HEK293 (cell line): ENCODE data around the gene MCOLN1.
A peak's percentile ranks its signal among the peaks of the same experiment; 100 is the strongest.

Experiments
- KLF16 ChIP-seq: fragments of 450-650 bp; formaldehyde crosslinking; IDR thresholded peaks from 2 replicates; pipeline ENCODE4 v1.5.1; 2017; ENCODE audit warnings: missing biosample characterization, missing genetic modification characterization
- OSR2 ChIP-seq: fragments of 450-650 bp; formaldehyde crosslinking; IDR thresholded peaks from 2 replicates; pipeline ENCODE4 v1.5.1; 2016; ENCODE audit warnings: missing biosample characterization, missing genetic modification characterization
- SCRT1 ChIP-seq: fragments of 450-650 bp; formaldehyde crosslinking; IDR thresholded peaks from 2 replicates; pipeline ENCODE4 v1.5.1; 2016; ENCODE audit warnings: missing biosample characterization, missing genetic modification characterization, borderline replicate concordance
- WT1 ChIP-seq: fragments of 450-650 bp; formaldehyde crosslinking; IDR thresholded peaks from 2 replicates; pipeline ENCODE4 v1.5.1; 2016; ENCODE audit warnings: missing biosample characterization, missing genetic modification characterization
- ZBTB8A ChIP-seq: fragments of 450-650 bp; formaldehyde crosslinking; IDR thresholded peaks from 2 replicates; pipeline ENCODE4 v1.5.1; 2016; ENCODE audit warnings: missing biosample characterization, missing genetic modification characterization
- ZNF121 ChIP-seq: fragments of 450-650 bp; formaldehyde crosslinking; IDR thresholded peaks from 2 replicates; pipeline ENCODE4 v1.5.1; 2016; ENCODE audit warnings: missing biosample characterization, missing genetic modification characterization
- ZNF138 ChIP-seq: fragments of 450-650 bp; formaldehyde crosslinking; IDR thresholded peaks from 2 replicates; pipeline ENCODE4 v1.5.1; 2016; ENCODE audit warnings: missing biosample characterization, missing genetic modification characterization, borderline replicate concordance
- ZNF157 ChIP-seq: fragments of 450-650 bp; formaldehyde crosslinking; IDR thresholded peaks from 2 replicates; pipeline ENCODE4 v1.5.1; 2016; ENCODE audit warnings: missing biosample characterization, missing genetic modification characterization
- ZNF214 ChIP-seq: fragments of 450-650 bp; formaldehyde crosslinking; IDR thresholded peaks from 2 replicates; pipeline ENCODE4 v1.5.1; 2017; ENCODE audit warnings: missing biosample characterization, mild to moderate bottlenecking, missing genetic modification characterization, borderline replicate concordance
- ZNF239 ChIP-seq: fragments of 450-650 bp; formaldehyde crosslinking; IDR thresholded peaks from 2 replicates; pipeline ENCODE4 v1.5.1; 2016; ENCODE audit warnings: missing biosample characterization, missing genetic modification characterization
- ZNF248 ChIP-seq: fragments of 450-650 bp; formaldehyde crosslinking; IDR thresholded peaks from 2 replicates; pipeline ENCODE4 v1.5.1; 2017; ENCODE audit warnings: missing biosample characterization, missing genetic modification characterization
- ZNF274 ChIP-seq, 2 experiments: fragments of 200-500 bp in 1 of 2; fragments of 450-650 bp in 1 of 2; sonication (Bioruptor generic) in 1 of 2; formaldehyde crosslinking in 1 of 2; IDR thresholded peaks; 2 replicates each; pipeline versions ENCODE4 v1.5.1 to v1.6.1; 2014 to 2016; ENCODE audit warnings: borderline replicate concordance in 1 of 2, inconsistent platforms in 1 of 2, low read length in 1 of 2, missing biosample characterization in 1 of 2, missing genetic modification characterization in 1 of 2
- ZNF335 ChIP-seq: fragments of 450-650 bp; formaldehyde crosslinking; conservative IDR thresholded peaks from 2 replicates; pipeline ENCODE4 v1.5.1; 2016; ENCODE audit warnings: missing biosample characterization, missing genetic modification characterization
- ZNF354C ChIP-seq: fragments of 450-650 bp; formaldehyde crosslinking; IDR thresholded peaks from 2 replicates; pipeline ENCODE4 v1.5.1; 2016; ENCODE audit warnings: missing biosample characterization, missing genetic modification characterization, low read depth, borderline replicate concordance
- ZNF529 ChIP-seq: fragments of 450-650 bp; formaldehyde crosslinking; IDR thresholded peaks from 2 replicates; pipeline ENCODE4 v1.5.1; 2017; ENCODE audit warnings: missing genetic modification characterization, missing biosample characterization; ENCODE audit not compliant: insufficient replicate concordance
- ZNF548 ChIP-seq: fragments of 450-650 bp; formaldehyde crosslinking; IDR thresholded peaks from 2 replicates; pipeline ENCODE4 v1.5.1; 2016; ENCODE audit warnings: missing biosample characterization, missing genetic modification characterization
- ZNF549 ChIP-seq: fragments of 450-650 bp; IDR thresholded peaks from 2 replicates; pipeline ENCODE4 v1.5.1; 2018; ENCODE audit warnings: missing biosample characterization, missing genetic modification characterization, mild to moderate bottlenecking, inconsistent platforms, moderate library complexity
- ZNF558 ChIP-seq: fragments of 450-650 bp; formaldehyde crosslinking; IDR thresholded peaks from 2 replicates; pipeline ENCODE4 v1.5.1; 2016; ENCODE audit warnings: missing biosample characterization, missing genetic modification characterization
- ZNF701 ChIP-seq: fragments of 450-650 bp; formaldehyde crosslinking; IDR thresholded peaks from 2 replicates; pipeline ENCODE4 v1.5.1; 2016; ENCODE audit warnings: missing biosample characterization, missing genetic modification characterization
- ZNF747 ChIP-seq: fragments of 450-650 bp; formaldehyde crosslinking; IDR thresholded peaks from 2 replicates; pipeline ENCODE4 v1.5.1; 2016; ENCODE audit warnings: missing biosample characterization, missing genetic modification characterization
- TF ChIP-seq, protein P1 (sequence below): fragments of 450-650 bp; formaldehyde crosslinking; IDR thresholded peaks from 2 replicates; pipeline ENCODE4 v1.5.1; 2016; ENCODE audit warnings: missing biosample characterization, missing genetic modification characterization
- TF ChIP-seq, protein P2 (sequence below): fragments of 450-650 bp; formaldehyde crosslinking; IDR thresholded peaks from 2 replicates; pipeline ENCODE4 v1.5.1; 2016; ENCODE audit warnings: missing biosample characterization, missing genetic modification characterization
- TF ChIP-seq, protein P3 (sequence below): IDR thresholded peaks from 2 replicates; pipeline ENCODE4 v1.6.1; 2011; ENCODE audit warnings: mild to moderate bottlenecking, low read depth, low read length, borderline replicate concordance
- TF ChIP-seq, protein P4 (sequence below): fragments of 450-650 bp; formaldehyde crosslinking; IDR thresholded peaks from 2 replicates; pipeline ENCODE4 v1.5.1; 2016; ENCODE audit warnings: missing biosample characterization, missing genetic modification characterization
- TF ChIP-seq, protein P5 (sequence below): fragments of 450-650 bp; formaldehyde crosslinking; IDR thresholded peaks from 2 replicates; pipeline ENCODE4 v1.5.1; 2016; ENCODE audit warnings: missing biosample characterization, missing genetic modification characterization
- TF ChIP-seq, protein P6 (sequence below): fragments of 450-650 bp; formaldehyde crosslinking; IDR thresholded peaks from 2 replicates; pipeline ENCODE4 v1.5.1; 2016; ENCODE audit warnings: missing biosample characterization, missing genetic modification characterization
- TF ChIP-seq, protein P7 (sequence below): fragments of 450-650 bp; formaldehyde crosslinking; IDR thresholded peaks from 2 replicates; pipeline ENCODE4 v1.5.1; 2017; ENCODE audit warnings: missing biosample characterization, missing genetic modification characterization

MCOLN1 gene

DNA sequence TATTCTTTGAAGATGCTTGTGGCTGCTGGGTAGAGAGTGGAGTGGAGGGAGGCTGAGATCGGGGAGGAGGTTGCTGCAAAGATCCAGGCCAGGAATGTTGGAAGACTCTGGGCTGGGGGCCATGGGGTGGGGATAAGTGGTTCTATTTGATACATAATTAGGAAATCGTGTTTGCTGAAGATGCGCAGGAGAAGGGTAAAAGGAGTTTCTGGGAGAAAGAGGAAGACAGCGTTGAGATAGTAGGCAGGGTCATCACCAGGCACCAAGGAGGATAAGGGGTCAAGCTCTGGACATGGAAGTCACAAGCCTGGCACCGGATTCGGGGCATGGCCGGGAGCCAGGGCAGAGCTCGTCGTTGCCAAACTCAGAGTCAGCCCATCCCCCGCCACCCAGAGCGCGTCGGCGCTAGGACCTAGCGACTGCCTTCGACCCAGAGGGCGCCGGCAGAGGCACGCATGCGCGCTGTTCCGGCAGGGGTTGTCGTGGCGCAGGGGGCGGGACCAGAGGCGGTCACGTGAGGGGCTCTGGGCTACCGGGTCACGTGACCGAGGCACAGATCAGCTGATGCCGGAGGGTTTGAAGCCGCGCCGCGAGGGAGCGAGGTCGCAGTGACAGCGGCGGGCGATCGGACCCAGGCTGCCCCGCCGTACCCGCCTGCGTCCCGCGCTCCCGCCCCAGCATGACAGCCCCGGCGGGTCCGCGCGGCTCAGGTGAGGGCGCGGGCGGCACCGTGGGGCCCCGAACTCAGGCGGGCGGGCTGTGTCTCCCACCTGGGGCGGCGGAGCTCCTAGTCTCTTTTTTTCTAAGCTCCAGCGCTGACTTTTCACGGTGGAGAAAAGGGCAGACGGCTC is at the start of gene MCOLN1 (continued):
- TF ChIP-seq, protein P1, sequence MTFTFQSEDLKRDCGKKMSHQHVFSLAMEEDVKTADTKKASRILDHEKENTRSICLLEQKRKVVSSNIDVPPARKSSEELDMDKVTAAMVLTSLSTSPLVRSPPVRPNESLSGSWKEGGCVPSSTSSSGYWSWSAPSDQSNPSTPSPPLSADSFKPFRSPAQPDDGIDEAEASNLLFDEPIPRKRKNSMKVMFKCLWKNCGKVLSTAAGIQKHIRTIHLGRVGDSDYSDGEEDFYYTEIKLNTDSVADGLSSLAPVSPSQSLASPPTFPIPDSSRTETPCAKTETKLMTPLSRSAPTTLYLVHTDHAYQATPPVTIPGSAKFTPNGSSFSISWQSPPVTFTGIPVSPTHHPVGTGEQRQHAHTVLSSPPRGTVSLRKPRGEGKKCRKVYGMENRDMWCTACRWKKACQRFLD = 0 out of 2 replicates have a peak, but pooled peaks have one; percentile 78
- TF ChIP-seq ZNF121 (tag by site-specific recombination) = no peak
- peak; percentile 52 for TF ChIP-seq ZNF335 (tag by site-specific recombination)
- peak; percentile 73 for TF ChIP-seq ZBTB8A (tag by site-specific recombination)
- TF ChIP-seq, protein P2, sequence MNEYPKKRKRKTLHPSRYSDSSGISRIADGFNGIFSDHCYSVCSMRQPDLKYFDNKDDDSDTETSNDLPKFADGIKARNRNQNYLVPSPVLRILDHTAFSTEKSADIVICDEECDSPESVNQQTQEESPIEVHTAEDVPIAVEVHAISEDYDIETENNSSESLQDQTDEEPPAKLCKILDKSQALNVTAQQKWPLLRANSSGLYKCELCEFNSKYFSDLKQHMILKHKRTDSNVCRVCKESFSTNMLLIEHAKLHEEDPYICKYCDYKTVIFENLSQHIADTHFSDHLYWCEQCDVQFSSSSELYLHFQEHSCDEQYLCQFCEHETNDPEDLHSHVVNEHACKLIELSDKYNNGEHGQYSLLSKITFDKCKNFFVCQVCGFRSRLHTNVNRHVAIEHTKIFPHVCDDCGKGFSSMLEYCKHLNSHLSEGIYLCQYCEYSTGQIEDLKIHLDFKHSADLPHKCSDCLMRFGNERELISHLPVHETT (tag by site-specific recombination) = peak; percentile 88
- TF ChIP-seq ZNF529 = no peak
- TF ChIP-seq ZNF248 (tag by site-specific recombination) = no peak
- TF ChIP-seq, protein P3, sequence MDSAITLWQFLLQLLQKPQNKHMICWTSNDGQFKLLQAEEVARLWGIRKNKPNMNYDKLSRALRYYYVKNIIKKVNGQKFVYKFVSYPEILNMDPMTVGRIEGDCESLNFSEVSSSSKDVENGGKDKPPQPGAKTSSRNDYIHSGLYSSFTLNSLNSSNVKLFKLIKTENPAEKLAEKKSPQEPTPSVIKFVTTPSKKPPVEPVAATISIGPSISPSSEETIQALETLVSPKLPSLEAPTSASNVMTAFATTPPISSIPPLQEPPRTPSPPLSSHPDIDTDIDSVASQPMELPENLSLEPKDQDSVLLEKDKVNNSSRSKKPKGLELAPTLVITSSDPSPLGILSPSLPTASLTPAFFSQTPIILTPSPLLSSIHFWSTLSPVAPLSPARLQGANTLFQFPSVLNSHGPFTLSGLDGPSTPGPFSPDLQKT = no peak
- TF ChIP-seq, protein P4, sequence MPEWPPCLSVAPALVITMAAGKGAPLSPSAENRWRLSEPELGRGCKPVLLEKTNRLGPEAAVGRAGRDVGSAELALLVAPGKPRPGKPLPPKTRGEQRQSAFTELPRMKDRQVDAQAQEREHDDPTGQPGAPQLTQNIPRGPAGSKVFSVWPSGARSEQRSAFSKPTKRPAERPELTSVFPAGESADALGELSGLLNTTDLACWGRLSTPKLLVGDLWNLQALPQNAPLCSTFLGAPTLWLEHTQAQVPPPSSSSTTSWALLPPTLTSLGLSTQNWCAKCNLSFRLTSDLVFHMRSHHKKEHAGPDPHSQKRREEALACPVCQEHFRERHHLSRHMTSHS (tag by site-specific recombination) = peak; percentile 53; the same call in 1 of the 2 replicates
- peak; percentile 53; the same call in 1 of the 2 replicates for TF ChIP-seq ZNF747 (tag by site-specific recombination)
- TF ChIP-seq, protein P5, sequence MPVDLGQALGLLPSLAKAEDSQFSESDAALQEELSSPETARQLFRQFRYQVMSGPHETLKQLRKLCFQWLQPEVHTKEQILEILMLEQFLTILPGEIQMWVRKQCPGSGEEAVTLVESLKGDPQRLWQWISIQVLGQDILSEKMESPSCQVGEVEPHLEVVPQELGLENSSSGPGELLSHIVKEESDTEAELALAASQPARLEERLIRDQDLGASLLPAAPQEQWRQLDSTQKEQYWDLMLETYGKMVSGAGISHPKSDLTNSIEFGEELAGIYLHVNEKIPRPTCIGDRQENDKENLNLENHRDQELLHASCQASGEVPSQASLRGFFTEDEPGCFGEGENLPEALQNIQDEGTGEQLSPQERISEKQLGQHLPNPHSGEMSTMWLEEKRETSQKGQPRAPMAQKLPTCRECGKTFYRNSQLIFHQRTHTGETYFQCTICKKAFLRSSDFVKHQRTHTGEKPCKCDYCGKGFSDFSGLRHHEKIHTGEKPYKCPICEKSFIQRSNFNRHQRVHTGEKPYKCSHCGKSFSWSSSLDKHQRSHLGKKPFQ (tag by site-specific recombination) = no peak
- TF ChIP-seq ZNF157 (tag by site-specific recombination) = no peak
- TF ChIP-seq ZNF138 (tag by site-specific recombination) = no peak; the same call in 1 of the 2 replicates
- no peak for TF ChIP-seq ZNF549 (tag by site-specific recombination)
- TF ChIP-seq, protein P6, sequence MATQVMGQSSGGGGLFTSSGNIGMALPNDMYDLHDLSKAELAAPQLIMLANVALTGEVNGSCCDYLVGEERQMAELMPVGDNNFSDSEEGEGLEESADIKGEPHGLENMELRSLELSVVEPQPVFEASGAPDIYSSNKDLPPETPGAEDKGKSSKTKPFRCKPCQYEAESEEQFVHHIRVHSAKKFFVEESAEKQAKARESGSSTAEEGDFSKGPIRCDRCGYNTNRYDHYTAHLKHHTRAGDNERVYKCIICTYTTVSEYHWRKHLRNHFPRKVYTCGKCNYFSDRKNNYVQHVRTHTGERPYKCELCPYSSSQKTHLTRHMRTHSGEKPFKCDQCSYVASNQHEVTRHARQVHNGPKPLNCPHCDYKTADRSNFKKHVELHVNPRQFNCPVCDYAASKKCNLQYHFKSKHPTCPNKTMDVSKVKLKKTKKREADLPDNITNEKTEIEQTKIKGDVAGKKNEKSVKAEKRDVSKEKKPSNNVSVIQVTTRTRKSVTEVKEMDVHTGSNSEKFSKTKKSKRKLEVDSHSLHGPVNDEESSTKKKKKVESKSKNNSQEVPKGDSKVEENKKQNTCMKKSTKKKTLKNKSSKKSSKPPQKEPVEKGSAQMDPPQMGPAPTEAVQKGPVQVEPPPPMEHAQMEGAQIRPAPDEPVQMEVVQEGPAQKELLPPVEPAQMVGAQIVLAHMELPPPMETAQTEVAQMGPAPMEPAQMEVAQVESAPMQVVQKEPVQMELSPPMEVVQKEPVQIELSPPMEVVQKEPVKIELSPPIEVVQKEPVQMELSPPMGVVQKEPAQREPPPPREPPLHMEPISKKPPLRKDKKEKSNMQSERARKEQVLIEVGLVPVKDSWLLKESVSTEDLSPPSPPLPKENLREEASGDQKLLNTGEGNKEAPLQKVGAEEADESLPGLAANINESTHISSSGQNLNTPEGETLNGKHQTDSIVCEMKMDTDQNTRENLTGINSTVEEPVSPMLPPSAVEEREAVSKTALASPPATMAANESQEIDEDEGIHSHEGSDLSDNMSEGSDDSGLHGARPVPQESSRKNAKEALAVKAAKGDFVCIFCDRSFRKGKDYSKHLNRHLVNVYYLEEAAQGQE (tag by site-specific recombination) = no peak; the same call in 1 of the 2 replicates
- TF ChIP-seq KLF16 (tag by site-specific recombination) = peak; percentile 98
- TF ChIP-seq ZNF274 (IDR thresholded peaks at IDR 0.05; ENCODE audit: low read length) = no peak
- TF ChIP-seq ZNF274 (tag by site-specific recombination; IDR thresholded peaks at IDR 0.05; ENCODE audit: borderline replicate concordance) = no peak
- TF ChIP-seq, protein P7, sequence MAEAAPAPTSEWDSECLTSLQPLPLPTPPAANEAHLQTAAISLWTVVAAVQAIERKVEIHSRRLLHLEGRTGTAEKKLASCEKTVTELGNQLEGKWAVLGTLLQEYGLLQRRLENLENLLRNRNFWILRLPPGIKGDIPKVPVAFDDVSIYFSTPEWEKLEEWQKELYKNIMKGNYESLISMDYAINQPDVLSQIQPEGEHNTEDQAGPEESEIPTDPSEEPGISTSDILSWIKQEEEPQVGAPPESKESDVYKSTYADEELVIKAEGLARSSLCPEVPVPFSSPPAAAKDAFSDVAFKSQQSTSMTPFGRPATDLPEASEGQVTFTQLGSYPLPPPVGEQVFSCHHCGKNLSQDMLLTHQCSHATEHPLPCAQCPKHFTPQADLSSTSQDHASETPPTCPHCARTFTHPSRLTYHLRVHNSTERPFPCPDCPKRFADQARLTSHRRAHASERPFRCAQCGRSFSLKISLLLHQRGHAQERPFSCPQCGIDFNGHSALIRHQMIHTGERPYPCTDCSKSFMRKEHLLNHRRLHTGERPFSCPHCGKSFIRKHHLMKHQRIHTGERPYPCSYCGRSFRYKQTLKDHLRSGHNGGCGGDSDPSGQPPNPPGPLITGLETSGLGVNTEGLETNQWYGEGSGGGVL (tag by site-specific recombination) = no peak
- TF ChIP-seq SCRT1 (tag by site-specific recombination) = no peak
- TF ChIP-seq ZNF548 (tag by site-specific recombination) = no peak
- TF ChIP-seq OSR2 (tag by site-specific recombination) = peak; percentile 29; the same call in 1 of the 2 replicates
- no peak for TF ChIP-seq ZNF354C (tag by site-specific recombination)
- peak; percentile 24; the same call in 1 of the 2 replicates for TF ChIP-seq ZNF558 (tag by site-specific recombination)
- TF ChIP-seq WT1 = peak; percentile 55
- peak; percentile 66; the same call in 1 of the 2 replicates for TF ChIP-seq ZNF239 (tag by site-specific recombination)
- TF ChIP-seq ZNF214 = no peak
- no peak for TF ChIP-seq ZNF701
